CD4-positive, alpha-beta T cell (primary cell): ENCODE data around the gene ZNF423. TPM values are rescaled to one million over a fixed set of nuclear protein-coding genes. Genes with fewer than 3 reads are reported as not detected.

Source experiments
- ATAC-seq: fragments of 200-7000 bp; cut with Tn5 transposase; one replicate; pipeline ENCODE4 v1.10.0; 2022; ENCODE audit warnings: mild to moderate bottlenecking; ENCODE audit not compliant: poor library complexity
- CTCF ChIA-PET: fragments of 350-600 bp; sonication (Branson Sonifier 250); formaldehyde crosslinking; loops from one replicate; lab custom pipeline; 2021; ENCODE audit warnings: antibody characterized with exemption, inconsistent platforms; lab: Charles Lee
- POLR2A ChIA-PET: fragments of 350-600 bp; sonication (Branson Sonifier 250); formaldehyde crosslinking; loops from one replicate; lab custom pipeline; 2021; ENCODE audit warnings: antibody characterized with exemption, inconsistent platforms; lab: Charles Lee
- DNase-seq, 14 experiments: peaks; one replicate each; pipeline ENCODE4 v3.0.0-alpha.2; 2013 to 2020; ENCODE audit warnings: mixed read lengths in 2 of 14
- H3K27ac ChIP-seq, 2 donors: one replicate each; pipeline versions ENCODE4 v1.5.1 to v1.7.0; 2013; ENCODE audit warnings: low read length in 2 of 2, low read depth in 1 of 2, mild to moderate bottlenecking in 1 of 2
- H3K27me3 ChIP-seq, 2 experiments: 1 replicate in 1 of 2; 2 replicates in 1 of 2; pipeline versions ENCODE4 v1.6.1 to v1.7.0; 2013; ENCODE audit warnings: low read length in 2 of 2, control low read depth in 1 of 2, mild to moderate bottlenecking in 1 of 2, moderate library complexity in 1 of 2; ENCODE audit not compliant: insufficient read depth in 2 of 2, control insufficient read depth in 1 of 2
- H3K36me3 ChIP-seq: one replicate; pipeline ENCODE4 v1.6.1; 2013; ENCODE audit warnings: low read length, control low read depth; ENCODE audit not compliant: insufficient read depth
- H3K4me1 ChIP-seq: one replicate; pipeline ENCODE4 v1.6.1; 2013; ENCODE audit warnings: low read length, control low read depth; ENCODE audit not compliant: insufficient read depth
- H3K4me3 ChIP-seq: one replicate; pipeline ENCODE4 v1.5.1; 2013; ENCODE audit warnings: mild to moderate bottlenecking, low read length, moderate library complexity
- H3K9me3 ChIP-seq, 2 experiments: 1 replicate in 1 of 2; 2 replicates in 1 of 2; pipeline versions ENCODE4 v1.6.1 to v1.7.0; 2013; ENCODE audit warnings: low read length in 2 of 2, mild to moderate bottlenecking in 2 of 2, control low read depth in 1 of 2, moderate library complexity in 1 of 2; ENCODE audit not compliant: control insufficient read depth in 1 of 2, insufficient read depth in 1 of 2
- H3K27ac Mint-ChIP-seq: one replicate; pipeline ENCODE4 v1.8.0; 2020; ENCODE audit warnings: mixed read lengths
- H3K27me3 Mint-ChIP-seq: one replicate; pipeline ENCODE4 v1.8.0; 2021; ENCODE audit warnings: mixed read lengths
- H3K36me3 Mint-ChIP-seq: one replicate; pipeline ENCODE4 v1.8.0; 2021; ENCODE audit warnings: low read depth, mixed read lengths
- H3K4me1 Mint-ChIP-seq: one replicate; pipeline ENCODE4 v1.8.0; 2021; ENCODE audit warnings: low read depth, mixed read lengths
- H3K4me3 Mint-ChIP-seq: one replicate; pipeline ENCODE4 v1.8.0; 2020; ENCODE audit warnings: mild to moderate bottlenecking, mixed read lengths
- H3K9me3 Mint-ChIP-seq: one replicate; pipeline ENCODE4 v1.8.0; 2020; ENCODE audit warnings: mixed read lengths
- intact Hi-C, 2 experiments: fragments of 100-400 bp; cut with DNase I in 1 of 2; cut with micrococcal nuclease in 1 of 2; formaldehyde crosslinking; loops; one replicate each; pipeline versions ENCODE4 v1.15.1 to v1.9.0; 2023 to 2025; cut with DNase I, micrococcal nuclease
- total RNA-seq, 174 experiments: library from RNA in 2 of 174; stranded (reverse) in 2 of 174; gene quantifications; one replicate each; pipeline ENCODE4 v1.2.3 and lab custom pipeline; 2021 to 2026
- TF ChIP-seq, protein P1 (sequence below): fragments of 200-600 bp; IDR thresholded peaks from one replicate; pipeline ENCODE4 v1.8.0; 2022; ENCODE audit warnings: antibody characterized with exemption, mild to moderate bottlenecking

The ZNF423 gene
- total RNA-seq, 2 experiments from 2014 or later: not detected

DNA sequence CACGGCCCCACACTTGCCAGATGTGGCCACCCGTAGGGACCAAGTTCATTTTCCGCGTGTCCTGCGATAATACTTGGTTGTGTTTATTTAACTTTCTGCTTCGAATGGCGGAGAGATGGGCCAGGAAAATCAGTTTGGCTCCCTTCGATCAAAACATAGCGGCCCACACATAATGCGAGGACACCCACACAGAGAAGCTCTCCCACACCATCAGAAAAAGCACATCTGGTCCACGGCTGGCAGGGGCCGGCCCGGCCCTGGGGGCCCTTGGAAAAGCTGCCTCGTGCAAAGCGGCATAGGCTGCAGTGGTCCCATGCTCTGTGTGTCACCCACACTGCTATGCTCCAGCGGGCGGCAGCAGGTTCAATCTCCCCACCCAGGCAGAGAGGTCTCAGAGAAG is 46.9 kb downstream of the ZNF423 start:
- Mint-ChIP-seq H3K4me1 (no peaks in the 10 kb centered on the region), H3K36me3 (no peaks in the 10 kb centered on the region), H3K9me3 (no peaks in the 10 kb centered on the region), H3K27ac (no peak overlapping the region), H3K27me3 (no peaks in the 10 kb centered on the region), H3K4me3 (no peak overlapping the region)
- no peaks in the 10 kb centered on the region for H3K27me3 ChIP-seq
- no peaks in the 10 kb centered on the region for H3K36me3 ChIP-seq
- intact Hi-C loops: no loop called here
- ChIA-PET CTCF (no interaction called here), POLR2A (no interaction called here)
- ATAC-seq: no peak
- H3K4me1 ChIP-seq: no peaks in the 10 kb centered on the region
- no peak overlapping the region for H3K4me3 ChIP-seq
- DNase-seq: no peak
- H3K27ac ChIP-seq: no peak overlapping the region
- TF ChIP-seq, protein P1, sequence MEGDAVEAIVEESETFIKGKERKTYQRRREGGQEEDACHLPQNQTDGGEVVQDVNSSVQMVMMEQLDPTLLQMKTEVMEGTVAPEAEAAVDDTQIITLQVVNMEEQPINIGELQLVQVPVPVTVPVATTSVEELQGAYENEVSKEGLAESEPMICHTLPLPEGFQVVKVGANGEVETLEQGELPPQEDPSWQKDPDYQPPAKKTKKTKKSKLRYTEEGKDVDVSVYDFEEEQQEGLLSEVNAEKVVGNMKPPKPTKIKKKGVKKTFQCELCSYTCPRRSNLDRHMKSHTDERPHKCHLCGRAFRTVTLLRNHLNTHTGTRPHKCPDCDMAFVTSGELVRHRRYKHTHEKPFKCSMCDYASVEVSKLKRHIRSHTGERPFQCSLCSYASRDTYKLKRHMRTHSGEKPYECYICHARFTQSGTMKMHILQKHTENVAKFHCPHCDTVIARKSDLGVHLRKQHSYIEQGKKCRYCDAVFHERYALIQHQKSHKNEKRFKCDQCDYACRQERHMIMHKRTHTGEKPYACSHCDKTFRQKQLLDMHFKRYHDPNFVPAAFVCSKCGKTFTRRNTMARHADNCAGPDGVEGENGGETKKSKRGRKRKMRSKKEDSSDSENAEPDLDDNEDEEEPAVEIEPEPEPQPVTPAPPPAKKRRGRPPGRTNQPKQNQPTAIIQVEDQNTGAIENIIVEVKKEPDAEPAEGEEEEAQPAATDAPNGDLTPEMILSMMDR: no peak
- H3K9me3 ChIP-seq: no peaks in the 10 kb centered on the region

DNA sequence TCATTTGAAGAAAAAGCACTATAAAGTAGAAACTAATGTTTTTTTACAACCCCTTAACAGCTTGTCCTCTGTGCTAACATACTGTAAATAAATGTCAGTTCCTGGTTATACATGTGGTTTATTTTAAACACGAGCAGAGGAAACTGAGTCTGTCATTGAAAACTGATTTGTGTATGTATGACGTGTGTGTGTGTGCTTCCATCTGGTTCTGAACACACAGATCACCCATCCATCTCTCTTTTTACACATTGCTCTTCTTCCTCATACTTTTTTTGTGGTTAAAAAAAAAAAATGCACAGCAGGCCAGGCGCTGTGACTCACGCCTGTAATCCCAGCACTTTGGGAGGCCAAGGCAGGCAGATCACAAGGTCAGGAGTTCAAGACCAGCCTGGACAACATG is 49.5 kb downstream of the ZNF423 start:
- no peaks in the 10 kb centered on the region for H3K27me3 Mint-ChIP-seq

GRCh38 chr16:49801290-49801689 is 54.6 kb downstream of the ZNF423 start:
- intact Hi-C loops: no loop called here
- Mint-ChIP-seq H3K27ac (no peak overlapping the region), H3K9me3 (no peaks in the 10 kb centered on the region), H3K36me3 (no peaks in the 10 kb centered on the region), H3K4me1 (no peaks in the 10 kb centered on the region), H3K4me3 (no peak overlapping the region), H3K27me3 (peaks cover 4% of the 10 kb centered on the region)
- Histone ChIP-seq H3K27ac (no peak overlapping the region), H3K9me3 (no peaks in the 10 kb centered on the region), H3K4me1 (no peaks in the 10 kb centered on the region), H3K27me3 (no peaks in the 10 kb centered on the region), H3K36me3 (no peaks in the 10 kb centered on the region), H3K4me3 (no peak overlapping the region)
- ChIA-PET POLR2A (no interaction called here), CTCF (no interaction called here)
- TF ChIP-seq, protein P1: no peak
- ATAC-seq: no peak
- DNase-seq: no peak

More for the DNA sequence above, 49.5 kb downstream of the ZNF423 start:
- Histone ChIP-seq H3K9me3 (no peaks in the 10 kb centered on the region), H3K36me3 (no peaks in the 10 kb centered on the region), H3K4me1 (no peaks in the 10 kb centered on the region), H3K4me3 (no peak overlapping the region), H3K27ac (no peak overlapping the region), H3K27me3 (no peaks in the 10 kb centered on the region)
- no peak for ATAC-seq
- Mint-ChIP-seq H3K36me3 (no peaks in the 10 kb centered on the region), H3K4me3 (no peak overlapping the region), H3K9me3 (no peaks in the 10 kb centered on the region), H3K27ac (no peak overlapping the region), H3K4me1 (no peaks in the 10 kb centered on the region)
- intact Hi-C loops: no loop called here
- DNase-seq: no peak
- CTCF ChIA-PET: no interaction called here
- TF ChIP-seq, protein P1: no peak
- POLR2A ChIA-PET: no interaction called here
